Stimulated activated CD8-positive, alpha-beta memory T cell treated with anti-CD3 and anti-CD28 coated beads, Interleukin-12 subunit alpha, Interleukin-12 subunit beta, amount 100 ng/mL, for 24 hours (primary cell): Measurements from ENCODE around the gene KRTAP5-6.

Source experiments
- DNase-seq: peaks from one replicate; pipeline ENCODE4 v3.0.0-alpha.2; 2020; ENCODE audit errors: extremely low read depth

Gene KRTAP5-6

GRCh38 chr11:1702506-1702905 lies 5.5 kb downstream of the KRTAP5-6 start:
- no peak for DNase-seq

GRCh38 chr11:1703146-1703545 lies 6.2 kb downstream of the KRTAP5-6 start:
- no peak for DNase-seq

- no peak for DNase-seq
Observed at GRCh38 chr11:1705126-1706052, 8.4 kb downstream of the KRTAP5-6 start.

- DNase-seq = no peak
Observed at GRCh38 chr11:1706634-1707400, 9.8 kb downstream of the KRTAP5-6 start.

GRCh38 chr11:1707751-1708150 lies 10.8 kb downstream of the KRTAP5-6 start:
- no peak for DNase-seq

- no peak for DNase-seq
Observed at GRCh38 chr11:1708716-1709115, 11.7 kb downstream of the KRTAP5-6 start.

GRCh38 chr11:1714908-1715885 lies 18.2 kb downstream of the KRTAP5-6 start:
- no peak for DNase-seq

GRCh38 chr11:1717745-1718144 lies 20.8 kb downstream of the KRTAP5-6 start:
- no peak for DNase-seq

- no peak for DNase-seq
Observed at GRCh38 chr11:1718326-1718725, 21.3 kb downstream of the KRTAP5-6 start.

- DNase-seq = no peak
Observed at GRCh38 chr11:1719781-1720180, 22.8 kb downstream of the KRTAP5-6 start.

- no peak for DNase-seq
Observed at GRCh38 chr11:1727096-1727690, 30.2 kb downstream of the KRTAP5-6 start.

- DNase-seq = no peak
Observed at GRCh38 chr11:1727861-1728260, 30.9 kb downstream of the KRTAP5-6 start.

- no peak for DNase-seq
Observed at GRCh38 chr11:1728301-1728700, 31.3 kb downstream of the KRTAP5-6 start.

- no peak for DNase-seq
Observed at GRCh38 chr11:1728931-1729691, 32.1 kb downstream of the KRTAP5-6 start.

GRCh38 chr11:1729692-1730011 lies 32.7 kb downstream of the KRTAP5-6 start:
- no peak for DNase-seq

- DNase-seq = no peak
Observed at GRCh38 chr11:1730059-1730629, 33.1 kb downstream of the KRTAP5-6 start.

- no peak for DNase-seq
Observed at GRCh38 chr11:1731451-1732059, 34.6 kb downstream of the KRTAP5-6 start.

- DNase-seq = no peak
Observed at GRCh38 chr11:1732418-1733008, 35.5 kb downstream of the KRTAP5-6 start.

- DNase-seq = no peak
Observed at GRCh38 chr11:1733009-1733715, 36.2 kb downstream of the KRTAP5-6 start.
